HepG2 (cell line): Measurements from ENCODE around the gene CEP97. TPM values are rescaled to one million over a fixed set of nuclear protein-coding genes. Genes with fewer than 3 reads are reported as not detected.

Source experiments
- ADNP ChIP-seq: sonication (generic); formaldehyde crosslinking; IDR thresholded peaks from 2 replicates; pipeline ENCODE4 v1.4.0; 2020; ENCODE audit warnings: missing genetic modification reagents
- HNF4G ChIP-seq, 2 experiments: sonication (generic) in 1 of 2; formaldehyde crosslinking in 1 of 2; IDR thresholded peaks; 2 replicates each; pipeline versions ENCODE4 v1.4.0 to v1.6.1; 2011 to 2020; ENCODE audit warnings: borderline replicate concordance in 2 of 2, low read depth in 2 of 2, mild to moderate bottlenecking in 2 of 2, low read length in 1 of 2, missing genetic modification reagents in 1 of 2, moderate library complexity in 1 of 2
- MYPOP ChIP-seq: sonication (generic); formaldehyde crosslinking; IDR thresholded peaks from 2 replicates; pipeline ENCODE4 v1.8.1; 2023; ENCODE audit warnings: mild to moderate bottlenecking, moderate library complexity, missing genetic modification reagents
- PAXIP1 ChIP-seq: sonication (generic); formaldehyde crosslinking; conservative IDR thresholded peaks from 2 replicates; pipeline ENCODE4 v1.4.0; 2020; ENCODE audit warnings: mild to moderate bottlenecking, missing genetic modification reagents, moderate library complexity
- TFDP1 ChIP-seq: IDR thresholded peaks from 2 replicates; pipeline ENCODE4 v1.6.1; 2016; ENCODE audit warnings: missing compliant biosample characterization, missing genetic modification reagents, borderline replicate concordance
- THAP11 ChIP-seq: IDR thresholded peaks from 2 replicates; pipeline ENCODE4 v1.6.1; 2016; ENCODE audit warnings: missing biosample characterization, missing genetic modification reagents
- ZFP91 ChIP-seq: sonication (generic); formaldehyde crosslinking; IDR thresholded peaks from 2 replicates; pipeline ENCODE4 v1.9.0; 2022; ENCODE audit warnings: missing genetic modification reagents, mild to moderate bottlenecking, borderline replicate concordance
- ZNF253 ChIP-seq: sonication (generic); formaldehyde crosslinking; IDR thresholded peaks from 2 replicates; pipeline ENCODE4 v1.8.0; 2022; ENCODE audit warnings: mild to moderate bottlenecking, missing genetic modification reagents, borderline replicate concordance
- ZNF318 ChIP-seq: sonication (generic); formaldehyde crosslinking; IDR thresholded peaks from 2 replicates; pipeline ENCODE4 v1.4.0; 2020; ENCODE audit warnings: mild to moderate bottlenecking, missing genetic modification reagents
- ZNF354B ChIP-seq: sonication (generic); formaldehyde crosslinking; IDR thresholded peaks from 2 replicates; pipeline ENCODE4 v1.8.0; 2022; ENCODE audit warnings: mild to moderate bottlenecking, missing genetic modification reagents
- ZNF879 ChIP-seq: sonication (generic); formaldehyde crosslinking; IDR thresholded peaks from 2 replicates; pipeline ENCODE4 v1.8.1; 2023; ENCODE audit warnings: missing genetic modification reagents
- polyA plus RNA-seq, 8 experiments: library from polyadenylated mRNA; depleted of rRNA in 3 of 8; stranded (reverse) in 7 of 8; unstranded in 1 of 8; fragments of >200 nt; fragmentation: Illumina TruSeq in 4 of 8; extraction: Trizol in 4 of 8; gene quantifications; 2 replicates each; pipeline versions ENCODE4 v1.2.1 to v1.2.3, GENCODE V29; 2011 to 2016; ENCODE audit warnings: low read depth in 4 of 8, missing spikeins in 1 of 8, mixed read lengths in 1 of 8; ENCODE audit not compliant: insufficient read depth in 1 of 8
- total RNA-seq, 5 experiments: library from RNA; depleted of rRNA; stranded (reverse); fragments of >200 nt; fragmentation: Illumina TruSeq; extraction: Trizol; gene quantifications; 2 replicates each; pipeline ENCODE4 v1.2.3, GENCODE V29; 2016; ENCODE audit warnings: low read depth in 1 of 5

CEP97 gene
- total and polyA plus RNA-seq, 2 of the 13 experiments (the other 11 are each of a cell fraction or from before 2014, with no cell fraction given): 0.99 to 6.5 TPM

GRCh38 chr3:101676765-101677435 lies 47.5 kb upstream of the CEP97 start, which contains the start of gene ZBTB11 (continued):
- 0 out of 2 replicates have a peak, but pooled peaks have one; percentile 55 for TF ChIP-seq ZNF879 (CRISPR knock-in tag)
- TF ChIP-seq ADNP (CRISPR knock-in tag): no peak
- no peak for TF ChIP-seq ZNF253
- TF ChIP-seq THAP11 (CRISPR knock-in tag): peak; percentile 95
- TF ChIP-seq ZNF318: no peak
- TF ChIP-seq ZNF354B (CRISPR knock-in tag): no peak
- TF ChIP-seq TFDP1 (CRISPR knock-in tag): peak; percentile 50; the same call in 1 of the 2 replicates
- TF ChIP-seq PAXIP1 (CRISPR knock-in tag): peak; percentile 11; the same call in 1 of the 2 replicates
- no peak for TF ChIP-seq HNF4G (IDR thresholded peaks at IDR 0.05; ENCODE audit: borderline replicate concordance, low read depth, low read length)
- 0 out of 2 replicates have a peak, but pooled peaks have one; percentile 52 for TF ChIP-seq HNF4G (CRISPR knock-in tag; IDR thresholded peaks at IDR 0.05; ENCODE audit: borderline replicate concordance, low read depth)
- TF ChIP-seq ZFP91 (CRISPR knock-in tag): peak; percentile 85; the same call in 1 of the 2 replicates
- no peak; the same call in none of the 2 replicates for TF ChIP-seq MYPOP (CRISPR knock-in tag)
